Endothelial cell of hepatic sinusoid (primary cell): Measurements from ENCODE around the gene UBN2.
"Not testable (repeated sequence)": the region's sequence is repeated elsewhere in the genome, so short reads cannot be mapped to it uniquely, and the experiment has no call there.

Experiments
- in situ Hi-C: cut with HindIII; loops from 2 replicates; pipeline ENCODE4 v1.10.0; 2017; ENCODE audit warnings: low sequenced_read_pairs

The UBN2 gene

GRCh38 chr7:139230774-139231512, at the start of gene UBN2:
Gene UBN2 (plus strand): TSS chr7:139231237. CDS start chr7:139231485, 248 bp downstream.
- in situ Hi-C loops = no loop called here

GRCh38 chr7:139181404-139181803, 49.6 kb upstream of the UBN2 start:
- in situ Hi-C loops = no loop called here

GRCh38 chr7:139182363-139182762, 48.7 kb upstream of the UBN2 start:
- in situ Hi-C loops = no loop called here

GRCh38 chr7:139183251-139183650, 47.8 kb upstream of the UBN2 start:
- in situ Hi-C loops = no loop called here

- in situ Hi-C loops = no loop called here
Measured at GRCh38 chr7:139183878-139184338, 47.1 kb upstream of the UBN2 start.

- in situ Hi-C loops = no loop called here
Measured at GRCh38 chr7:139186146-139186545, 44.9 kb upstream of the UBN2 start.

GRCh38 chr7:139189357-139189756, 41.7 kb upstream of the UBN2 start:
- in situ Hi-C loops = no loop called here

GRCh38 chr7:139192014-139192706, 38.9 kb upstream of the UBN2 start:
- in situ Hi-C loops = no loop called here

GRCh38 chr7:139200382-139200781, 30.7 kb upstream of the UBN2 start:
- in situ Hi-C loops = no loop called here

GRCh38 chr7:139203992-139204391, 27.0 kb upstream of the UBN2 start:
- in situ Hi-C loops = no loop called here

GRCh38 chr7:139205843-139206242, 25.2 kb upstream of the UBN2 start:
- in situ Hi-C loops = no loop called here

GRCh38 chr7:139212133-139212532, 18.9 kb upstream of the UBN2 start:
- in situ Hi-C loops = no loop called here

- in situ Hi-C loops = not testable (repeated sequence)
Measured at GRCh38 chr7:139213489-139213888, 17.5 kb upstream of the UBN2 start.

- in situ Hi-C loops = no loop called here
Measured at GRCh38 chr7:139218173-139218572, 12.9 kb upstream of the UBN2 start.

- in situ Hi-C loops = no loop called here
Measured at GRCh38 chr7:139224219-139224618, 6.8 kb upstream of the UBN2 start.

GRCh38 chr7:139224836-139225235, 6.2 kb upstream of the UBN2 start:
- in situ Hi-C loops = not testable (repeated sequence)

GRCh38 chr7:139225286-139226157, 5.5 kb upstream of the UBN2 start:
- in situ Hi-C loops = not testable (repeated sequence)

GRCh38 chr7:139226158-139226515, 4.9 kb upstream of the UBN2 start:
- in situ Hi-C loops = not testable (repeated sequence)

- in situ Hi-C loops = not testable (repeated sequence)
Measured at GRCh38 chr7:139226988-139227488, 4.0 kb upstream of the UBN2 start.

GRCh38 chr7:139230023-139230422, 1.0 kb upstream of the UBN2 start:
- in situ Hi-C loops = no loop called here

GRCh38 chr7:139230484-139230773, 608 bp upstream of the UBN2 start:
- in situ Hi-C loops = no loop called here
